HepG2 (cell line): Measurements from ENCODE around the gene ATG2A. TPM values are rescaled to one million over a fixed set of nuclear protein-coding genes. Genes with fewer than 3 reads are reported as not detected.

ENCODE experiments used
- KLF11 ChIP-seq: IDR thresholded peaks from 2 replicates; pipeline ENCODE4 v1.6.1; 2016; ENCODE audit warnings: missing compliant biosample characterization
- RBFOX2 ChIP-seq: fragments of 200-400 bp; formaldehyde crosslinking; IDR thresholded peaks from 2 replicates; pipeline ENCODE4 v1.6.1; 2017; ENCODE audit warnings: low read depth, mild to moderate bottlenecking, low read length
- ZNF224 ChIP-seq: sonication (generic); formaldehyde crosslinking; IDR thresholded peaks from 2 replicates; pipeline ENCODE4 v1.5.0; 2020; ENCODE audit warnings: mild to moderate bottlenecking, missing genetic modification reagents
- ZNF678 ChIP-seq: sonication (generic); formaldehyde crosslinking; IDR thresholded peaks from 2 replicates; pipeline ENCODE4 v1.4.0; 2020; ENCODE audit warnings: mild to moderate bottlenecking, missing genetic modification reagents
- ZZZ3 ChIP-seq: sonication (generic); formaldehyde crosslinking; IDR thresholded peaks from 2 replicates; pipeline ENCODE4 v1.4.0; 2020; ENCODE audit warnings: missing genetic modification reagents, mild to moderate bottlenecking, borderline replicate concordance
- polyA plus RNA-seq, 8 experiments: library from polyadenylated mRNA; depleted of rRNA in 3 of 8; stranded (reverse) in 7 of 8; unstranded in 1 of 8; fragments of >200 nt; fragmentation: Illumina TruSeq in 4 of 8; extraction: Trizol in 4 of 8; gene quantifications; 2 replicates each; pipeline versions ENCODE4 v1.2.1 to v1.2.3, GENCODE V29; 2011 to 2016; ENCODE audit warnings: low read depth in 4 of 8, missing spikeins in 1 of 8, mixed read lengths in 1 of 8; ENCODE audit not compliant: insufficient read depth in 1 of 8
- total RNA-seq, 5 experiments: library from RNA; depleted of rRNA; stranded (reverse); fragments of >200 nt; fragmentation: Illumina TruSeq; extraction: Trizol; gene quantifications; 2 replicates each; pipeline ENCODE4 v1.2.3, GENCODE V29; 2016; ENCODE audit warnings: low read depth in 1 of 5
- TF ChIP-seq, protein P1 (sequence below): sonication (generic); formaldehyde crosslinking; IDR thresholded peaks from 2 replicates; pipeline ENCODE4 v1.5.0; 2020; ENCODE audit warnings: mild to moderate bottlenecking, missing genetic modification reagents, borderline replicate concordance
- TF ChIP-seq, protein P2 (sequence below): IDR thresholded peaks from 2 replicates; pipeline ENCODE4 v1.4.0; 2020; ENCODE audit warnings: mild to moderate bottlenecking, missing genetic modification reagents
- TF ChIP-seq, protein P3 (sequence below): sonication (generic); formaldehyde crosslinking; IDR thresholded peaks from 2 replicates; pipeline ENCODE4 v1.4.0; 2020; ENCODE audit warnings: mild to moderate bottlenecking, missing genetic modification reagents
- TF ChIP-seq, protein P4 (sequence below): sonication (generic); formaldehyde crosslinking; IDR thresholded peaks from 2 replicates; pipeline ENCODE4 v1.9.0; 2021; ENCODE audit warnings: missing genetic modification reagents, mild to moderate bottlenecking, borderline replicate concordance

Gene ATG2A
- total and polyA plus RNA-seq, 2 of the 13 experiments (the other 11 are each of a cell fraction or from before 2014, with no cell fraction given): 6.7 to 8.0 TPM

DNA sequence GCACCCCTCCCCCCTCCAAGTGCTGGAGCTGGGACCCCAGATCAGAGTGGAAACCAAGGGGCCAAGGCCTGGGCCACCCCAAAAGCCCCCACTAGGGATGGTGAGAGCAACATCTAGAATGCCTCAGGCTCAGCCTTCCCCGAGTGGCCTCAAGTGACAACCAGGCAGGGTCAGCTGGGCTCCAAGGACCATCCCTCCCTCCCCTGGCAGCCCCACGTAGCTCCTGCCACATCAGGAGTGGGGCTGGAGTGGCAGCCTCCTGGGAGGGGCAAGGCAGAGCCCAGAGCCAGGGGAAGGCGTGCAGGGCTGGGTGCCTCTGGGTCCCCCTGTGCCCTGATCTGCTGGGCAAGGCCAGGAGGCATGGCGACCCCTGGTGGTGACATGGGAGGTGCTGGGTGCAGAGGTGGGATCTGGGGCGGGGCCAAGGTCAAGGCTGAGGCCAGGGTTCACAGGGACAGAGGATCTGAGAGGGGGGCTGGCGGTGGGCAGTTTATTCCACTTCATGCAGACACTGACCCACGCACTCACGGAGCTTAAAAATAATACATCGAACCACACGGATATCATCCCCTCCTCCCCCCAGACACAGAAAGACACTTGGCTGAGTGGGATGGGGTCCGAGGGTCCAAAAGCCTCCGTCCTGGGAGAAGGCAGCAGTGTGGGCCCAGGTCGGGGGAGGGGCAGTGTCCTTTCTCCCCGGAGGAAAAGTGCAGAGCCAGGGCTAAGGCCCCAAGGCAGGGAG is 22.8 kb downstream of the ATG2A start (continued):
- TF ChIP-seq, protein P1, sequence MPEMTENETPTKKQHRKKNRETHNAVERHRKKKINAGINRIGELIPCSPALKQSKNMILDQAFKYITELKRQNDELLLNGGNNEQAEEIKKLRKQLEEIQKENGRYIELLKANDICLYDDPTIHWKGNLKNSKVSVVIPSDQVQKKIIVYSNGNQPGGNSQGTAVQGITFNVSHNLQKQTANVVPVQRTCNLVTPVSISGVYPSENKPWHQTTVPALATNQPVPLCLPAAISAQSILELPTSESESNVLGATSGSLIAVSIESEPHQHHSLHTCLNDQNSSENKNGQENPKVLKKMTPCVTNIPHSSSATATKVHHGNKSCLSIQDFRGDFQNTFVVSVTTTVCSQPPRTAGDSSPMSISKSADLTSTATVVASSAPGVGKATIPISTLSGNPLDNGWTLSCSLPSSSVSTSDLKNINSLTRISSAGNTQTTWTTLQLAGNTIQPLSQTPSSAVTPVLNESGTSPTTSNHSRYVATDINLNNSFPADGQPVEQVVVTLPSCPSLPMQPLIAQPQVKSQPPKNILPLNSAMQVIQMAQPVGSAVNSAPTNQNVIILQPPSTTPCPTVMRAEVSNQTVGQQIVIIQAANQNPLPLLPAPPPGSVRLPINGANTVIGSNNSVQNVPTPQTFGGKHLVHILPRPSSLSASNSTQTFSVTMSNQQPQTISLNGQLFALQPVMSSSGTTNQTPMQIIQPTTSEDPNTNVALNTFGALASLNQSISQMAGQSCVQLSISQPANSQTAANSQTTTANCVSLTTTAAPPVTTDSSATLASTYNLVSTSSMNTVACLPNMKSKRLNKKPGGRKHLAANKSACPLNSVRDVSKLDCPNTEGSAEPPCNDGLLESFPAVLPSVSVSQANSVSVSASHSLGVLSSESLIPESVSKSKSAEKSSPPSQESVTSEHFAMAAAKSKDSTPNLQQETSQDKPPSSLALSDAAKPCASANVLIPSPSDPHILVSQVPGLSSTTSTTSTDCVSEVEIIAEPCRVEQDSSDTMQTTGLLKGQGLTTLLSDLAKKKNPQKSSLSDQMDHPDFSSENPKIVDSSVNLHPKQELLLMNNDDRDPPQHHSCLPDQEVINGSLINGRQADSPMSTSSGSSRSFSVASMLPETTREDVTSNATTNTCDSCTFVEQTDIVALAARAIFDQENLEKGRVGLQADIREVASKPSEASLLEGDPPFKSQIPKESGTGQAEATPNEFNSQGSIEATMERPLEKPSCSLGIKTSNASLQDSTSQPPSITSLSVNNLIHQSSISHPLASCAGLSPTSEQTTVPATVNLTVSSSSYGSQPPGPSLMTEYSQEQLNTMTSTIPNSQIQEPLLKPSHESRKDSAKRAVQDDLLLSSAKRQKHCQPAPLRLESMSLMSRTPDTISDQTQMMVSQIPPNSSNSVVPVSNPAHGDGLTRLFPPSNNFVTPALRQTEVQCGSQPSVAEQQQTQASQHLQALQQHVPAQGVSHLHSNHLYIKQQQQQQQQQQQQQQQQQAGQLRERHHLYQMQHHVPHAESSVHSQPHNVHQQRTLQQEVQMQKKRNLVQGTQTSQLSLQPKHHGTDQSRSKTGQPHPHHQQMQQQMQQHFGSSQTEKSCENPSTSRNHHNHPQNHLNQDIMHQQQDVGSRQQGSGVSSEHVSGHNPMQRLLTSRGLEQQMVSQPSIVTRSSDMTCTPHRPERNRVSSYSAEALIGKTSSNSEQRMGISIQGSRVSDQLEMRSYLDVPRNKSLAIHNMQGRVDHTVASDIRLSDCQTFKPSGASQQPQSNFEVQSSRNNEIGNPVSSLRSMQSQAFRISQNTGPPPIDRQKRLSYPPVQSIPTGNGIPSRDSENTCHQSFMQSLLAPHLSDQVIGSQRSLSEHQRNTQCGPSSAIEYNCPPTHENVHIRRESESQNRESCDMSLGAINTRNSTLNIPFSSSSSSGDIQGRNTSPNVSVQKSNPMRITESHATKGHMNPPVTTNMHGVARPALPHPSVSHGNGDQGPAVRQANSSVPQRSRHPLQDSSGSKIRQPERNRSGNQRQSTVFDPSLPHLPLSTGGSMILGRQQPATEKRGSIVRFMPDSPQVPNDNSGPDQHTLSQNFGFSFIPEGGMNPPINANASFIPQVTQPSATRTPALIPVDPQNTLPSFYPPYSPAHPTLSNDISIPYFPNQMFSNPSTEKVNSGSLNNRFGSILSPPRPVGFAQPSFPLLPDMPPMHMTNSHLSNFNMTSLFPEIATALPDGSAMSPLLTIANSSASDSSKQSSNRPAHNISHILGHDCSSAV (CRISPR knock-in tag): no peak
- TF ChIP-seq, protein P2, sequence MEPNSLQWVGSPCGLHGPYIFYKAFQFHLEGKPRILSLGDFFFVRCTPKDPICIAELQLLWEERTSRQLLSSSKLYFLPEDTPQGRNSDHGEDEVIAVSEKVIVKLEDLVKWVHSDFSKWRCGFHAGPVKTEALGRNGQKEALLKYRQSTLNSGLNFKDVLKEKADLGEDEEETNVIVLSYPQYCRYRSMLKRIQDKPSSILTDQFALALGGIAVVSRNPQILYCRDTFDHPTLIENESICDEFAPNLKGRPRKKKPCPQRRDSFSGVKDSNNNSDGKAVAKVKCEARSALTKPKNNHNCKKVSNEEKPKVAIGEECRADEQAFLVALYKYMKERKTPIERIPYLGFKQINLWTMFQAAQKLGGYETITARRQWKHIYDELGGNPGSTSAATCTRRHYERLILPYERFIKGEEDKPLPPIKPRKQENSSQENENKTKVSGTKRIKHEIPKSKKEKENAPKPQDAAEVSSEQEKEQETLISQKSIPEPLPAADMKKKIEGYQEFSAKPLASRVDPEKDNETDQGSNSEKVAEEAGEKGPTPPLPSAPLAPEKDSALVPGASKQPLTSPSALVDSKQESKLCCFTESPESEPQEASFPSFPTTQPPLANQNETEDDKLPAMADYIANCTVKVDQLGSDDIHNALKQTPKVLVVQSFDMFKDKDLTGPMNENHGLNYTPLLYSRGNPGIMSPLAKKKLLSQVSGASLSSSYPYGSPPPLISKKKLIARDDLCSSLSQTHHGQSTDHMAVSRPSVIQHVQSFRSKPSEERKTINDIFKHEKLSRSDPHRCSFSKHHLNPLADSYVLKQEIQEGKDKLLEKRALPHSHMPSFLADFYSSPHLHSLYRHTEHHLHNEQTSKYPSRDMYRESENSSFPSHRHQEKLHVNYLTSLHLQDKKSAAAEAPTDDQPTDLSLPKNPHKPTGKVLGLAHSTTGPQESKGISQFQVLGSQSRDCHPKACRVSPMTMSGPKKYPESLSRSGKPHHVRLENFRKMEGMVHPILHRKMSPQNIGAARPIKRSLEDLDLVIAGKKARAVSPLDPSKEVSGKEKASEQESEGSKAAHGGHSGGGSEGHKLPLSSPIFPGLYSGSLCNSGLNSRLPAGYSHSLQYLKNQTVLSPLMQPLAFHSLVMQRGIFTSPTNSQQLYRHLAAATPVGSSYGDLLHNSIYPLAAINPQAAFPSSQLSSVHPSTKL (CRISPR knock-in tag): peak; percentile 81
- no peak; the same call in 1 of the 2 replicates for TF ChIP-seq ZZZ3 (CRISPR knock-in tag)
- TF ChIP-seq, protein P3, sequence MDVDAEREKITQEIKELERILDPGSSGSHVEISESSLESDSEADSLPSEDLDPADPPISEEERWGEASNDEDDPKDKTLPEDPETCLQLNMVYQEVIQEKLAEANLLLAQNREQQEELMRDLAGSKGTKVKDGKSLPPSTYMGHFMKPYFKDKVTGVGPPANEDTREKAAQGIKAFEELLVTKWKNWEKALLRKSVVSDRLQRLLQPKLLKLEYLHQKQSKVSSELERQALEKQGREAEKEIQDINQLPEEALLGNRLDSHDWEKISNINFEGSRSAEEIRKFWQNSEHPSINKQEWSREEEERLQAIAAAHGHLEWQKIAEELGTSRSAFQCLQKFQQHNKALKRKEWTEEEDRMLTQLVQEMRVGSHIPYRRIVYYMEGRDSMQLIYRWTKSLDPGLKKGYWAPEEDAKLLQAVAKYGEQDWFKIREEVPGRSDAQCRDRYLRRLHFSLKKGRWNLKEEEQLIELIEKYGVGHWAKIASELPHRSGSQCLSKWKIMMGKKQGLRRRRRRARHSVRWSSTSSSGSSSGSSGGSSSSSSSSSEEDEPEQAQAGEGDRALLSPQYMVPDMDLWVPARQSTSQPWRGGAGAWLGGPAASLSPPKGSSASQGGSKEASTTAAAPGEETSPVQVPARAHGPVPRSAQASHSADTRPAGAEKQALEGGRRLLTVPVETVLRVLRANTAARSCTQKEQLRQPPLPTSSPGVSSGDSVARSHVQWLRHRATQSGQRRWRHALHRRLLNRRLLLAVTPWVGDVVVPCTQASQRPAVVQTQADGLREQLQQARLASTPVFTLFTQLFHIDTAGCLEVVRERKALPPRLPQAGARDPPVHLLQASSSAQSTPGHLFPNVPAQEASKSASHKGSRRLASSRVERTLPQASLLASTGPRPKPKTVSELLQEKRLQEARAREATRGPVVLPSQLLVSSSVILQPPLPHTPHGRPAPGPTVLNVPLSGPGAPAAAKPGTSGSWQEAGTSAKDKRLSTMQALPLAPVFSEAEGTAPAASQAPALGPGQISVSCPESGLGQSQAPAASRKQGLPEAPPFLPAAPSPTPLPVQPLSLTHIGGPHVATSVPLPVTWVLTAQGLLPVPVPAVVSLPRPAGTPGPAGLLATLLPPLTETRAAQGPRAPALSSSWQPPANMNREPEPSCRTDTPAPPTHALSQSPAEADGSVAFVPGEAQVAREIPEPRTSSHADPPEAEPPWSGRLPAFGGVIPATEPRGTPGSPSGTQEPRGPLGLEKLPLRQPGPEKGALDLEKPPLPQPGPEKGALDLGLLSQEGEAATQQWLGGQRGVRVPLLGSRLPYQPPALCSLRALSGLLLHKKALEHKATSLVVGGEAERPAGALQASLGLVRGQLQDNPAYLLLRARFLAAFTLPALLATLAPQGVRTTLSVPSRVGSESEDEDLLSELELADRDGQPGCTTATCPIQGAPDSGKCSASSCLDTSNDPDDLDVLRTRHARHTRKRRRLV: no peak
- TF ChIP-seq RBFOX2: peak; percentile 46
- no peak for TF ChIP-seq KLF11
- TF ChIP-seq, protein P4, sequence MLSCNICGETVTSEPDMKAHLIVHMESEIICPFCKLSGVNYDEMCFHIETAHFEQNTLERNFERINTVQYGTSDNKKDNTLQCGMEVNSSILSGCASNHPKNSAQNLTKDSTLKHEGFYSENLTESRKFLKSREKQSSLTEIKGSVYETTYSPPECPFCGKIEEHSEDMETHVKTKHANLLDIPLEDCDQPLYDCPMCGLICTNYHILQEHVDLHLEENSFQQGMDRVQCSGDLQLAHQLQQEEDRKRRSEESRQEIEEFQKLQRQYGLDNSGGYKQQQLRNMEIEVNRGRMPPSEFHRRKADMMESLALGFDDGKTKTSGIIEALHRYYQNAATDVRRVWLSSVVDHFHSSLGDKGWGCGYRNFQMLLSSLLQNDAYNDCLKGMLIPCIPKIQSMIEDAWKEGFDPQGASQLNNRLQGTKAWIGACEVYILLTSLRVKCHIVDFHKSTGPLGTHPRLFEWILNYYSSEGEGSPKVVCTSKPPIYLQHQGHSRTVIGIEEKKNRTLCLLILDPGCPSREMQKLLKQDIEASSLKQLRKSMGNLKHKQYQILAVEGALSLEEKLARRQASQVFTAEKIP (CRISPR knock-in tag): no peak
- TF ChIP-seq ZNF678: no peak
- no peak for TF ChIP-seq ZNF224 (CRISPR knock-in tag)
